Suprapubic skin (tissue), 4 donors: ENCODE measurements around the gene FGF4.

Experiments used
- CTCF ChIP-seq, 2 donors: fragments of 200-600 bp in 1 of 2; fragments of 450-650 bp in 1 of 2; sonication (generic) in 1 of 2; IDR thresholded peaks; one replicate each; pipeline ENCODE4 v1.5.1; 2016 to 2019; ENCODE audit warnings: antibody characterized with exemption in 2 of 2, mild to moderate bottlenecking in 1 of 2, moderate library complexity in 1 of 2
- EP300 ChIP-seq: sonication (generic); formaldehyde crosslinking; IDR thresholded peaks from one replicate; pipeline ENCODE4 v1.6.1; 2017; ENCODE audit warnings: antibody characterized with exemption
- POLR2A ChIP-seq, 2 donors: fragments of 450-650 bp; IDR thresholded peaks; one replicate each; pipeline ENCODE4 v1.6.1; 2017; ENCODE audit warnings: antibody characterized with exemption in 2 of 2, mild to moderate bottlenecking in 2 of 2, moderate library complexity in 2 of 2
- POLR2AphosphoS5 ChIP-seq, 3 donors: sonication (generic); formaldehyde crosslinking; IDR thresholded peaks; one replicate each; pipeline ENCODE4 v1.6.1; 2017; ENCODE audit warnings: antibody characterized with exemption in 3 of 3

DNA sequence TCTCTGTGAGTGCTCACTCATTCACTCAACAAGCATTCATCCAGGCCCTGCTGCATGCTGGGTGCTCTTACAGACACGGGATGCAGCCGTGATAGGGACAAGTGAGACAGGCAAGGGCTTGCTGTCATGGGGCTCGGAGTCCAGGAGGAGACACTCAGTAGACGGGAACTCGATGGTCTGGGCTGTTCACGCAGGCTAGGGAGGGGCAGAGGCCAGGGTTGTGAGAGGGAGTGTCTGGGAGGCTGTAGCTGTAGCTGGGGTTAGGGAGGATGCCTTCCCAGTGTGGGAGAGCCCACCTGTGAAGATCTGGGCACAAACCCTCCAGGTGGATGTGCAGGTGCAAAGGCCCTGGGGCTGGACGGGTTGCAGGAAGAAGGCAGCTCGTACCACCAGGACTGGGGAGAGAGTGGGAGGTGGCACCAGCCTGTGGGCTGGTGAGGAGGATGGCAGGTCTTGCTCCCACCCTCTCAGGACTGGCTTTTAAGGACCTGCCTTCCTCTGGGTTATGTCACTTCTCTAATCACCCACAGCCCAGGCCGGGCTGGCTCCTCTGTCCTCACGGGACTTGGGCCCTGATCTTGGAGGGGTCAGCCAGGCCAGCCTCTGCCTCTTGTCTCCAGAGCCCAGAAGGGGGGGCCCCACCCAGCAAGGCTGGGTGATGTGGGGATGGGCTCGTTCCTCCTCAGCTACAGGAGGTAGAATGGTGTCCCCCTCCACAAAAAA lies 24.1 kb downstream of the FGF4 start:
- TF ChIP-seq EP300 (no peak), CTCF (IDR thresholded peaks at IDR 0.05) (no peak), POLR2A (IDR thresholded peaks at IDR 0.05) (no peak), POLR2AphosphoS5 (IDR thresholded peaks at IDR 0.05) (no peak)
